Upper lobe of left lung (tissue), 4 donors: ENCODE results near the gene DR1.

Experiments
- EP300 ChIP-seq, 4 donors: sonication (generic); formaldehyde crosslinking; IDR thresholded peaks; one replicate each; pipeline ENCODE4 v1.5.1; 2017; ENCODE audit warnings: antibody characterized with exemption in 4 of 4, control low read depth in 2 of 4
- POLR2A ChIP-seq, 4 donors: fragments of 450-650 bp; IDR thresholded peaks; one replicate each; pipeline ENCODE4 v1.5.1; 2016 to 2017; ENCODE audit warnings: antibody characterized with exemption in 4 of 4, mild to moderate bottlenecking in 2 of 4
- TF ChIP-seq, protein P1 (sequence below), 6 experiments: fragments of 450-650 bp in 4 of 6; fragments of 200-600 bp in 2 of 6; sonication (generic) in 2 of 6; IDR thresholded peaks; one replicate each; pipeline ENCODE4 v1.5.1; 2016 to 2019; ENCODE audit warnings: antibody characterized with exemption in 6 of 6

DNA sequence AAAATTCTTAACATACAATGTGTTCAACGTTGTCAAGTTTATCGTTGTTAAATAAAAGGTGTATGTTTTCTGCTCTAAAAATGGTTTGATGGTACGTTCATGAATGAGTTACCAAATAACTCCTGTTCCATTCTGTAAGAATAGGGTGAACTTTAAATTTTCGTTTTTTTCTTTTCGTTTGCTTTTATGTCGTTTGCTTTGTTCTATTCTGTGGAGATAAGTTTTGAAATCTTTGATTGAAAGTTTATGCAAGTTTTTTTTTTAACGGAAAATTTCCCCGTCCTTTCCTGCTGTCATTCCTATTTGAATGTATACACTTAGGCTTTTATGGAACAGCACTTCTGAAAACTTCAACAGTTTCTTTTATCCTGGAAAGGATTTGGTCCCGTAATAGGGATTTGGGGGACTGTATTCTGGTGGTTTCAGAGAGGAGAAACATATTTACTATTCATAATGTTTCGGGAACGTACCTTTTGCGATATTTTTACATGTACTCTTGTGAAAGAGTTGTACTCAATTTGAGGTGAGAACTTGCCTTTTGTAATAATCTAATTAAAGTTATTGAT, 1.7 kb downstream of the DR1 start:
- TF ChIP-seq, protein P1, sequence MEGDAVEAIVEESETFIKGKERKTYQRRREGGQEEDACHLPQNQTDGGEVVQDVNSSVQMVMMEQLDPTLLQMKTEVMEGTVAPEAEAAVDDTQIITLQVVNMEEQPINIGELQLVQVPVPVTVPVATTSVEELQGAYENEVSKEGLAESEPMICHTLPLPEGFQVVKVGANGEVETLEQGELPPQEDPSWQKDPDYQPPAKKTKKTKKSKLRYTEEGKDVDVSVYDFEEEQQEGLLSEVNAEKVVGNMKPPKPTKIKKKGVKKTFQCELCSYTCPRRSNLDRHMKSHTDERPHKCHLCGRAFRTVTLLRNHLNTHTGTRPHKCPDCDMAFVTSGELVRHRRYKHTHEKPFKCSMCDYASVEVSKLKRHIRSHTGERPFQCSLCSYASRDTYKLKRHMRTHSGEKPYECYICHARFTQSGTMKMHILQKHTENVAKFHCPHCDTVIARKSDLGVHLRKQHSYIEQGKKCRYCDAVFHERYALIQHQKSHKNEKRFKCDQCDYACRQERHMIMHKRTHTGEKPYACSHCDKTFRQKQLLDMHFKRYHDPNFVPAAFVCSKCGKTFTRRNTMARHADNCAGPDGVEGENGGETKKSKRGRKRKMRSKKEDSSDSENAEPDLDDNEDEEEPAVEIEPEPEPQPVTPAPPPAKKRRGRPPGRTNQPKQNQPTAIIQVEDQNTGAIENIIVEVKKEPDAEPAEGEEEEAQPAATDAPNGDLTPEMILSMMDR (IDR thresholded peaks at IDR 0.05): no peak
- TF ChIP-seq EP300 (IDR thresholded peaks at IDR 0.05) (no peak), POLR2A (IDR thresholded peaks at IDR 0.05) (no peak)
